HCT116 (cell line): ENCODE data around the gene EIF3A. TPM values are rescaled to one million over a fixed set of nuclear protein-coding genes. Genes with fewer than 3 reads are reported as not detected.

Experiments used
- ATAC-seq: fragments of 200-7000 bp; cut with Tn5 transposase; 2 replicates; pipeline ENCODE4 v1.9.1; 2020; ENCODE audit warnings: mild to moderate bottlenecking, moderate library complexity
- BruUV-seq: library from RNA; stranded (reverse); fragments of 400-500 nt; replicated peaks from 2 replicates; lab custom pipeline; 2021; lab: Mats Ljungman, UMichigan
- CTCF ChIA-PET: fragments of 300-600 bp; sonication (Branson Sonifier 250); formaldehyde crosslinking; loops from one replicate; lab custom pipeline; 2021; ENCODE audit warnings: antibody characterized with exemption; lab: Charles Lee
- POLR2A ChIA-PET: fragments of 300-600, 350-600 bp; sonication (Branson Sonifier 250); formaldehyde crosslinking; loops from one replicate; lab custom pipeline; 2021; ENCODE audit warnings: antibody characterized with exemption; lab: Charles Lee
- RAD21 ChIA-PET, 2 experiments: fragments of 300-600 bp; sonication (Branson Sonifier 250); formaldehyde crosslinking; loops; one replicate each; lab custom pipeline; 2023; ENCODE audit warnings: low total read pairs in 2 of 2; ENCODE audit not compliant: uncharacterized antibody in 2 of 2, unreplicated experiment in 2 of 2, low non-redundant PET in 1 of 2; lab: Charles Lee
- DNase-seq: peaks from one replicate; pipeline ENCODE4 v3.0.0-alpha.2; 2010; ENCODE audit warnings: low read depth, low spot score
- H2AFZ ChIP-seq: fragments of 200-600 bp; shearing (Covaris generic), sonication (generic); 2 replicates; pipeline ENCODE4 v1.6.1; 2017; ENCODE audit warnings: low read depth, mixed run types, mixed read lengths, antibody characterized with exemption, low read length; ENCODE audit not compliant: poor library complexity, severe bottlenecking
- H3K27ac ChIP-seq: 2 replicates; pipeline ENCODE4 v1.5.1; 2012; ENCODE audit warnings: low read depth, low read length
- H3K27me3 ChIP-seq: fragments of 200-600 bp; sonication (generic); 2 replicates; pipeline ENCODE4 v1.6.1; 2016; ENCODE audit warnings: mixed run types, low read length, mixed read lengths; ENCODE audit not compliant: insufficient read depth
- H3K36me3 ChIP-seq, 2 experiments: fragments of 200-500 bp in 1 of 2; fragments of 200-600 bp in 1 of 2; sonication (Bioruptor generic) in 1 of 2; sonication (generic) in 1 of 2; 2 replicates each; pipeline versions ENCODE4 v1.5.1 to v1.6.1; 2014 to 2016; ENCODE audit warnings: low read length in 2 of 2, inconsistent platforms in 1 of 2, mixed read lengths in 1 of 2, mixed run types in 1 of 2; ENCODE audit not compliant: insufficient read depth in 2 of 2, control insufficient read depth in 1 of 2
- H3K4me1 ChIP-seq, 2 experiments: fragments of 200-600 bp in 1 of 2; sonication (generic) in 1 of 2; 2 replicates each; pipeline versions ENCODE4 v1.5.1 to v1.6.1; 2012 to 2017; ENCODE audit warnings: low read length in 2 of 2, inconsistent platforms in 1 of 2, mild to moderate bottlenecking in 1 of 2, mixed read lengths in 1 of 2, mixed run types in 1 of 2, moderate library complexity in 1 of 2; ENCODE audit not compliant: insufficient read depth in 2 of 2, control insufficient read depth in 1 of 2
- H3K4me2 ChIP-seq: fragments of 200-600 bp; sonication (generic); 2 replicates; pipeline ENCODE4 v1.6.1; 2017; ENCODE audit warnings: mixed run types, low read length, mixed read lengths
- H3K4me3 ChIP-seq, 2 experiments: fragments of 200-600 bp in 1 of 2; sonication (generic) in 1 of 2; replicated peaks in 1 of 2; 2 replicates each; pipeline ENCODE4 v1.5.1; 2011 to 2016; ENCODE audit warnings: low read length in 2 of 2, control low read depth in 1 of 2, low read depth in 1 of 2, mild to moderate bottlenecking in 1 of 2, mixed read lengths in 1 of 2, mixed run types in 1 of 2
- H3K79me2 ChIP-seq: fragments of 200-600 bp; sonication (generic); 2 replicates; pipeline ENCODE4 v1.6.1; 2017; ENCODE audit warnings: mild to moderate bottlenecking, mixed run types, low read length, moderate library complexity, mixed read lengths; ENCODE audit not compliant: insufficient read depth
- H3K9ac ChIP-seq: fragments of 200-600 bp; sonication (generic); 2 replicates; pipeline ENCODE4 v1.6.1; 2016; ENCODE audit warnings: low read length, mixed read lengths
- H3K9me2 ChIP-seq: fragments of 200-600 bp; sonication (generic), shearing (Covaris generic); 2 replicates; pipeline ENCODE4 v1.6.1; 2017; ENCODE audit warnings: mixed run types, mild to moderate bottlenecking, moderate library complexity; ENCODE audit not compliant: insufficient read depth
- H3K9me3 ChIP-seq, 2 experiments: fragments of 200-500 bp in 1 of 2; fragments of 200-600 bp in 1 of 2; sonication (Bioruptor generic) in 1 of 2; sonication (generic) in 1 of 2; 2 replicates each; pipeline ENCODE4 v1.6.1; 2014 to 2017; ENCODE audit warnings: low read length in 2 of 2, mixed read lengths in 2 of 2, inconsistent platforms in 1 of 2, low read depth in 1 of 2, mild to moderate bottlenecking in 1 of 2, mixed run types in 1 of 2, moderate library complexity in 1 of 2; ENCODE audit not compliant: control insufficient read depth in 1 of 2, insufficient read depth in 1 of 2
- H4K20me1 ChIP-seq: fragments of 200-600 bp; sonication (generic), shearing (Covaris generic); 2 replicates; pipeline ENCODE4 v1.6.1; 2017; ENCODE audit warnings: mixed run types, mild to moderate bottlenecking, moderate library complexity; ENCODE audit not compliant: insufficient read depth
- EZH2 ChIP-seq: fragments of 200-600 bp; sonication (generic); IDR thresholded peaks from 2 replicates; pipeline ENCODE4 v1.6.1; 2017; ENCODE audit warnings: antibody characterized with exemption, mixed run types
- JUND ChIP-seq: IDR thresholded peaks from 2 replicates; pipeline ENCODE4 v1.6.1; 2012
- POLR2A ChIP-seq: IDR thresholded peaks from 2 replicates; pipeline ENCODE4 v1.7.0; 2011; ENCODE audit warnings: borderline replicate concordance; ENCODE audit not compliant: insufficient read depth, insufficient read length; ENCODE audit errors: extremely low read depth
- SRF ChIP-seq: IDR thresholded peaks from 2 replicates; pipeline ENCODE4 v1.6.1; 2012; ENCODE audit warnings: low read depth
- ZFX ChIP-seq: fragments of 450-650 bp; IDR thresholded peaks from 2 replicates; pipeline ENCODE4 v1.6.1; 2017
- intact Hi-C: fragments of 100-400 bp; cut with micrococcal nuclease; formaldehyde crosslinking; loops from 2 replicates; pipeline ENCODE4 v1.10.0; 2022
- total RNA-seq: library from RNA; stranded (reverse); gene quantifications from one replicate; pipeline ENCODE4 v1.2.1, GENCODE V29; 2021; ENCODE audit not compliant: unreplicated experiment
- TF ChIP-seq, protein P1 (sequence below): IDR thresholded peaks from 2 replicates; pipeline ENCODE4 v1.6.1; 2011; ENCODE audit warnings: mild to moderate bottlenecking, low read length, moderate library complexity; ENCODE audit not compliant: insufficient replicate concordance; ENCODE audit errors: extremely low read depth

Gene EIF3A
- total RNA-seq, 1 experiment from 2014 or later, result 271 TPM

DNA sequence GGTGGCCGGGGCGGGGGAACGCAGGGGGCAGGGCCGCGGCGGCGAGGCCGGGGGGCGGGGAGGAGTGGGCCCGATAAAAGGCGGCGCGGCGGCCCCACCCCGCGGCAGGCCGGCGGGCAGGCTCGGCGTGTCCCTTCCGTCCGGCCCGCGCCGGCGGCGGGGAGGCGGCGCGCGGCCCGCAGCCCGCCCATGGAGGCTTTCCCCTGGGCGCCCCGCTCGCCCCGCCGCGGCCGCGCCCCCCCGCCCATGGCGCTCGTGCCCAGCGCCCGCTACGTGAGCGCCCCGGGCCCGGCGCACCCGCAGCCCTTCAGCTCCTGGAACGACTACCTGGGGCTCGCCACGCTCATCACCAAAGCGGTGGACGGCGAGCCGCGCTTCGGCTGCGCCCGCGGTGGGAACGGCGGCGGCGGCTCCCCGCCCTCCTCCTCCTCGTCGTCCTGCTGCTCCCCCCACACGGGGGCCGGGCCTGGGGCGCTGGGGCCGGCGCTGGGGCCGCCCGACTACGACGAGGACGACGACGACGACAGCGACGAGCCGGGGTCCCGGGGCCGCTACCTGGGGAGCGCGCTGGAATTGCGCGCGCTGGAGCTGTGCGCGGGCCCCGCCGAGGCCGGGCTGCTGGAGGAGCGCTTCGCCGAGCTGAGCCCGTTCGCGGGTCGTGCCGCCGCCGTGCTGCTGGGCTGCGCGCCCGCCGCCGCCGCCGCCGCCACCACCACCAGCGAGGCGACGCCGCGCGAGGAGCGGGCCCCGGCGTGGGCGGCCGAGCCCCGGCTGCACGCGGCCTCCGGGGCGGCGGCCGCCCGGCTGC lies 50.8 kb downstream of the EIF3A start, which contains the start of gene NANOS1:
TSS of gene NANOS1 (plus strand) at position 102 of the 808 bp plus-strand sequence. CDS start at position 190, 88 bp downstream.
- ChIA-PET POLR2A (interaction anchor here (0.6 to 1.0 kb wide), 3 partner anchors 14 to 147 kb away, joined by 3 to 4 read pairs (median 3); no protein-coding TSS in a partner anchor), CTCF (interaction anchor here (0.9 kb wide), 1 partner anchor 461 kb away, joined by 3 read pairs; no protein-coding TSS in a partner anchor), RAD21 (interaction anchor here in 1 of 2 experiments (0.9 kb wide), 1 partner anchor 190 kb away, joined by 3 read pairs; no protein-coding TSS in a partner anchor)
- H4K20me1 ChIP-seq, result peaks cover 28% of the 10 kb centered on the region
- BruUV-seq, result no TSS peak
- no peak for DNase-seq
- H3K79me2 ChIP-seq, result peaks cover 22% of the 10 kb centered on the region
- peak within 1 kb of the TSS; percentile 52 for H3K27ac ChIP-seq
- H3K4me2 ChIP-seq, result peak within 1 kb of the TSS; percentile 76
- no peak within 1 kb of the TSS for H2AFZ ChIP-seq
- H3K36me3 ChIP-seq, result peaks cover 19 to 30% of the 10 kb centered on the region in 2 experiments
- peak within 1 kb of the TSS; percentile 18 to 51 for H3K4me3 ChIP-seq
- H3K27me3 ChIP-seq, result no peaks in the 10 kb centered on the region
- H3K9me3 ChIP-seq, result no peaks in the 10 kb centered on the region
- ATAC-seq, result peak; percentile 27
- peaks cover 18 to 48% of the 10 kb centered on the region in 2 experiments for H3K4me1 ChIP-seq
- no peaks in the 10 kb centered on the region for H3K9me2 ChIP-seq
- TF ChIP-seq POLR2A, result peak; percentile 75
- TF ChIP-seq, protein P1, sequence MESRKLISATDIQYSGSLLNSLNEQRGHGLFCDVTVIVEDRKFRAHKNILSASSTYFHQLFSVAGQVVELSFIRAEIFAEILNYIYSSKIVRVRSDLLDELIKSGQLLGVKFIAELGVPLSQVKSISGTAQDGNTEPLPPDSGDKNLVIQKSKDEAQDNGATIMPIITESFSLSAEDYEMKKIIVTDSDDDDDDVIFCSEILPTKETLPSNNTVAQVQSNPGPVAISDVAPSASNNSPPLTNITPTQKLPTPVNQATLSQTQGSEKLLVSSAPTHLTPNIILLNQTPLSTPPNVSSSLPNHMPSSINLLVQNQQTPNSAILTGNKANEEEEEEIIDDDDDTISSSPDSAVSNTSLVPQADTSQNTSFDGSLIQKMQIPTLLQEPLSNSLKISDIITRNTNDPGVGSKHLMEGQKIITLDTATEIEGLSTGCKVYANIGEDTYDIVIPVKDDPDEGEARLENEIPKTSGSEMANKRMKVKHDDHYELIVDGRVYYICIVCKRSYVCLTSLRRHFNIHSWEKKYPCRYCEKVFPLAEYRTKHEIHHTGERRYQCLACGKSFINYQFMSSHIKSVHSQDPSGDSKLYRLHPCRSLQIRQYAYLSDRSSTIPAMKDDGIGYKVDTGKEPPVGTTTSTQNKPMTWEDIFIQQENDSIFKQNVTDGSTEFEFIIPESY, result no peak
- no peak for TF ChIP-seq EZH2
- peak; percentile 56 for TF ChIP-seq ZFX
- TF ChIP-seq SRF, result no peak
- no peak for TF ChIP-seq JUND
- TF ChIP-seq, all 23 proteins: peak for 2
- intact Hi-C loops, result no loop called here
- peak within 1 kb of the TSS; percentile 52 for H3K9ac ChIP-seq
